ENCODE data around the gene TLK1.
"Not testable (repeated sequence)": the region's sequence is repeated elsewhere in the genome, so short reads cannot be mapped to it uniquely, and the experiment has no call there.

Gene TLK1

DNA sequence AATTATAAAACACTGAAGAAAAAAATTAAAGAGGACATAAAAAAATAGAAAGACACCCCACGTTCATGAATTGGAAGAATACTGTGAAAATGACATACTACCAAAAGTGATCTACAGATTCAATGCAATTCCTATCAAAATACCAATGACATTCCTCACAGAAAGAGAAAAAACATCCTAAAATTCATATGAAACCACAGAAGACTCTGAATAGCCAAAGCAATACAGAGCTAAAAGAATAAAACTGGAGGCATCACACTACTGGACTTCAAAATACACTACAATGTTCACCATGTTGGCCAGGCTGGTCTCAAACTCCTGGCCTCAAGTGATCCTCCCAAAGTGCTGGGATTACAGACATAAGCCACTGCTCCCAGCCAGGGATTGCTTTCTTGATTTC is 56.3 kb downstream of the TLK1 start:
- Histone ChIP-seq H3K27me3 (no peaks in the 10 kb centered on the region), H3K4me1 (no peaks in the 10 kb centered on the region), H3K36me3 (no peaks in the 10 kb centered on the region), H3K9me3 (no peaks in the 10 kb centered on the region), H3K4me3 (ENCODE audit: low read depth, low read length) (no peak overlapping the region)
- DNase-seq: no peak
- TF ChIP-seq, protein P1, sequence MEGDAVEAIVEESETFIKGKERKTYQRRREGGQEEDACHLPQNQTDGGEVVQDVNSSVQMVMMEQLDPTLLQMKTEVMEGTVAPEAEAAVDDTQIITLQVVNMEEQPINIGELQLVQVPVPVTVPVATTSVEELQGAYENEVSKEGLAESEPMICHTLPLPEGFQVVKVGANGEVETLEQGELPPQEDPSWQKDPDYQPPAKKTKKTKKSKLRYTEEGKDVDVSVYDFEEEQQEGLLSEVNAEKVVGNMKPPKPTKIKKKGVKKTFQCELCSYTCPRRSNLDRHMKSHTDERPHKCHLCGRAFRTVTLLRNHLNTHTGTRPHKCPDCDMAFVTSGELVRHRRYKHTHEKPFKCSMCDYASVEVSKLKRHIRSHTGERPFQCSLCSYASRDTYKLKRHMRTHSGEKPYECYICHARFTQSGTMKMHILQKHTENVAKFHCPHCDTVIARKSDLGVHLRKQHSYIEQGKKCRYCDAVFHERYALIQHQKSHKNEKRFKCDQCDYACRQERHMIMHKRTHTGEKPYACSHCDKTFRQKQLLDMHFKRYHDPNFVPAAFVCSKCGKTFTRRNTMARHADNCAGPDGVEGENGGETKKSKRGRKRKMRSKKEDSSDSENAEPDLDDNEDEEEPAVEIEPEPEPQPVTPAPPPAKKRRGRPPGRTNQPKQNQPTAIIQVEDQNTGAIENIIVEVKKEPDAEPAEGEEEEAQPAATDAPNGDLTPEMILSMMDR (IDR thresholded peaks at IDR 0.05; ENCODE audit: low read depth, low read length): no peak

DNA sequence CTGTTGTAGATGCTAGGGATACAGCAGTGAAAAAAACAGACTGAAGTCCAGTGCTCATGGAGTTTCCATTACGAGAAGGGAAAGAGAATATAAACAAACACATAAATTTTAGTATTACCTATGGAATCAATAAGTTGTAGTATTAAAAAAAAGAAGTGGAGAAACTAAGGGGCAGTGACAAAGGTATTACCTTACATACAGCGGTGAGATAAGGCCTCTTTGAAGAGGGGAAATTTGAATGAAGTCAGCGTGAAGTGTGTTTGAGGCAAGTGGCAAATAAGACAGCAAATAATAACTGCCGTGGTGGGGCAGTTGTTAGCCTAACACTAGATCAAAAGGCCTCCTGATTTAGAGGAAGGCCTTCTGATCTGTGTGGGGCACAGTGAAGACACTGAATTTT is 57.9 kb downstream of the TLK1 start:
- DNase-seq: no peak
- no peaks in the 10 kb centered on the region for H3K36me3 ChIP-seq

DNA sequence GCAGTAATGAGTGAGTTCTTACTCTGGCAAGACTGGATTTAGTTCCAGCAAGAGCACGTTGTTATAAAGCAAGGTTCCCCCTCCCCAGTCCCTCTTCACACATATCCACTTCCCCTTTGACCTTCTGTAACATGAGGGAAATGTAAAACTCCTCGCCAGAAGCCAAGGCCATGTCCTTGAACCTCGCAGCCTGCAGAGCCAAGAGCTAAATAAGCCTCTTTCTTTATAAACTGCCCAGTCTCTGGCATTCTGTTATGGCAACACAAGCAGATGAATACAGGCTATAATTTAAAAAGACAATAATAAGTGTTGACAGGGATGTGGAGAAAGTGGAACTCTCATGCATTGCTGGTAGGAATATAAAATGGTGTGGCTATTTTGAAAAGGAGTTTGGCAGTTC is 60.3 kb downstream of the TLK1 start:
- Histone ChIP-seq H3K27me3 (no peaks in the 10 kb centered on the region), H3K4me1 (no peaks in the 10 kb centered on the region), H3K9me3 (no peaks in the 10 kb centered on the region), H3K4me3 (ENCODE audit: low read depth, low read length) (no peak overlapping the region), H3K36me3 (no peaks in the 10 kb centered on the region)
- DNase-seq: no peak
- TF ChIP-seq, protein P1 (IDR thresholded peaks at IDR 0.05; ENCODE audit: low read depth, low read length): no peak

More for the DNA sequence above, 57.9 kb downstream of the TLK1 start:
- Histone ChIP-seq H3K9me3 (no peaks in the 10 kb centered on the region), H3K4me1 (no peaks in the 10 kb centered on the region), H3K27me3 (no peaks in the 10 kb centered on the region), H3K4me3 (ENCODE audit: low read depth, low read length) (no peak overlapping the region)
- TF ChIP-seq, protein P1 (IDR thresholded peaks at IDR 0.05; ENCODE audit: low read depth, low read length): no peak

DNA sequence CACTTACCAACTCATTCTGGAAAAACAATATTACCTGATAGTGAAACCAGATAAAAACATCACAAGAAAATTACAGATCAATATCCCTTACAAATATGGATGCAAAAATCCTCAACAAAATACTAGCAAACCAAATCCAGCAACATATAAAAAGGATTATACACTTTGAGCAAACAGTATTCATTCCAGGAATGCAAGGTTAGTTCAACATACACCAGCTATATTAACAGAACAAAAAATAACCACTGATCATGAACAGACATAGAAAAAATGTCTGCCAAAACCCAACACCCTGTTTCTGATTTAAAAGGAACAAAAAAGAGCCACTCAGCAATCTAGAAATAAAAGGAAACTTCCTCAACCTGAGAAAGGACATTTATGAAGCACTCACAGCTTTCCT is 62.1 kb downstream of the TLK1 start:
- no peak for DNase-seq
- Histone ChIP-seq H3K4me3 (ENCODE audit: low read depth, low read length) (no peak overlapping the region), H3K27me3 (no peaks in the 10 kb centered on the region), H3K9me3 (no peaks in the 10 kb centered on the region), H3K36me3 (no peaks in the 10 kb centered on the region), H3K4me1 (no peaks in the 10 kb centered on the region)
- TF ChIP-seq, protein P1 (IDR thresholded peaks at IDR 0.05; ENCODE audit: low read depth, low read length): no peak

DNA sequence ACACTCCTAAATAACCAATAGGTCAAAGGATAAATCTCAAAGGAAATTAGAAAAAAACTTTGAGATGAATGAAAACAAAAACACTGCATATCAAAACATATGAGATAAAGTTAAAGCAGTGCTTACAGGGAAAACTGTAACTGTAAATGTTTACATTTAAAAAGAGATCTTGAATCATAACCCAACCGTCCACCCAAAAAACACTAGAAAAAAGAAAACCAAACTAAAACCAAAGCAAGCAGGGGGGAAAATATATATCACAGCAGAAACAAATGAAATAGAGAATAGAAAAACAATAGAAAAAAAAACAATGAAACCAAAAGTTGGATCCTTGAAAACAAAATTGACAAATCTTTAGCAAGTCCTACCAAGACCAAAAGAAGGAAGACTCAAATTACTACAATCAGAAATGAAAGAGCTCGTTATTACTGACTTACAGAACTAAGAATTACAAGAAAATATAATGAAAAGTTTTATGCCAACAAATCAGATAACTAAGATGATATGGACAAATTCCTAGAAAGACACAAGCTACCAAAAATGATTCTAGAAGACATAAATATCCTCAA is 65.6 kb downstream of the TLK1 start:
- TF ChIP-seq, protein P1 (IDR thresholded peaks at IDR 0.05; ENCODE audit: low read depth, low read length): no peak
- DNase-seq: no peak
- Histone ChIP-seq H3K4me3 (ENCODE audit: low read depth, low read length) (no peak overlapping the region), H3K36me3 (no peaks in the 10 kb centered on the region), H3K4me1 (no peaks in the 10 kb centered on the region), H3K27me3 (no peaks in the 10 kb centered on the region), H3K9me3 (no peaks in the 10 kb centered on the region)

DNA sequence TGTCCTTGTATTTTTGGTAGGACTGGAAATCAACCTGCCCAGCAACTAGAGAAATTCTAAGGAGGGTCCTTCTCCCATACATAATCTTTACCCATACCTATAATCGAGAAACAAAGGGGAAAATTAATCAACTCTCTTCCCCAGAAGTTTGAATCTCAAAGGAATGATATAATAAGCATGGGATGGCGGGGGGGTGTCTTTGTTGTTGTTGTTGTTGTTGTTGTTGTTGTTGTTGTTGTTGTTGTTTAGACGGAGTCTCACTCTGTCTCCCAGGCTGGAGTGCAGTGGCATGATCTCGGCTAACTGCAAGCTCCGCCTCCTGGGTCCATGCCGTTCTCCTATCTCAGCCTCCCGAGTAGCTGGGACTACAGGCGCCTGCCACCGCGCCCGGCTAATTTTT is 69.2 kb downstream of the TLK1 start:
- not testable (repeated sequence) for H3K9me3 ChIP-seq; H3K27me3 ChIP-seq; DNase-seq; H3K4me1 ChIP-seq; H3K36me3 ChIP-seq; H3K4me3 ChIP-seq (ENCODE audit: low read depth, low read length)

DNA sequence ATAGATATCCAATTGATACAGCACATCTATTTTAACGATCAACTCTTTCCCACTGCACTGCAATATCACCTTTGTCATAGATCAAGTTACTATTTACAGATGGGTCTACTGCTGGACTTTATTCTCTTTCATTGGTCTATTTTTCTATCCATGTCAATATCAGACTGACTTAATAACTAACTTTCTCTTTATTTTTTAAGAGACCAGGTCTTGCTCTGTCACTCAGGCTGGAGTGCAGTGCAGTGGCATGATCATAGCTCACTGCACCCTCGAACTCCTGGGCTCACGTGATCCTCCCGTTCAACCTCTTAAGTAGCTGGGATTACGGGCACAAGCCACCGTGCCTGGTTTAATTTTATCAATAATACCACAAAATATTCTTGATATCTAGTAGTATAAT is 71.2 kb downstream of the TLK1 start:
- Histone ChIP-seq H3K9me3 (no peaks in the 10 kb centered on the region), H3K27me3 (no peaks in the 10 kb centered on the region), H3K36me3 (no peaks in the 10 kb centered on the region), H3K4me3 (ENCODE audit: low read depth, low read length) (no peak overlapping the region), H3K4me1 (no peaks in the 10 kb centered on the region)
- TF ChIP-seq, protein P1 (IDR thresholded peaks at IDR 0.05; ENCODE audit: low read depth, low read length): no peak
- DNase-seq: no peak

Measured in BE2C (cell line).